Esophagus muscularis mucosa (tissue), 3 donors: ENCODE data around the gene TBC1D22A.

Experiments used
- CTCF ChIP-seq, 3 experiments: fragments of 200-600 bp in 2 of 3; fragments of 450-650 bp in 1 of 3; sonication (generic) in 2 of 3; IDR thresholded peaks; one replicate each; pipeline ENCODE4 v1.5.1; 2017 to 2019; ENCODE audit warnings: antibody characterized with exemption in 3 of 3, mild to moderate bottlenecking in 2 of 3, moderate library complexity in 1 of 3
- POLR2A ChIP-seq: fragments of 450-650 bp; IDR thresholded peaks from one replicate; pipeline ENCODE4 v1.6.1; 2017; ENCODE audit warnings: antibody characterized with exemption, moderate library complexity, mild to moderate bottlenecking, low read depth
- POLR2AphosphoS5 ChIP-seq, 2 donors: sonication (generic); formaldehyde crosslinking; IDR thresholded peaks; one replicate each; pipeline ENCODE4 v1.6.1; 2017; ENCODE audit warnings: antibody characterized with exemption in 2 of 2

GRCh38 chr22:47146391-47146790, 383.9 kb downstream of the TBC1D22A start:
- TF ChIP-seq CTCF (IDR thresholded peaks at IDR 0.05) (no peak), POLR2A (no peak), POLR2AphosphoS5 (IDR thresholded peaks at IDR 0.05) (no peak)
